Activated B cell treated with CpG ODN at 0.5 μM for 24 hours (primary cell): ENCODE measurements around the gene FAM110C. TPM values are rescaled to one million over a fixed set of nuclear protein-coding genes. Genes with fewer than 3 reads are reported as not detected.

Experiments used
- ATAC-seq: fragments of 200-7000 bp; cut with Tn5 transposase; one replicate; pipeline ENCODE4 v1.10.0; 2021; ENCODE audit warnings: low read depth, mild to moderate bottlenecking, moderate library complexity
- CTCF ChIA-PET: fragments of 350-600 bp; sonication (Branson Sonifier 250); formaldehyde crosslinking; loops from one replicate; lab custom pipeline; 2021; ENCODE audit warnings: antibody characterized with exemption; lab: Charles Lee
- POLR2A ChIA-PET: fragments of 350-600 bp; sonication (Branson Sonifier 250); formaldehyde crosslinking; loops from one replicate; lab custom pipeline; 2021; ENCODE audit warnings: antibody characterized with exemption; lab: Charles Lee
- DNase-seq: peaks from one replicate; pipeline ENCODE4 v3.0.0; 2022
- H3K27ac Mint-ChIP-seq: one replicate; pipeline ENCODE4 v1.8.0; 2020; ENCODE audit warnings: mixed read lengths
- H3K27me3 Mint-ChIP-seq: one replicate; pipeline ENCODE4 v1.8.0; 2021; ENCODE audit warnings: mixed read lengths
- H3K36me3 Mint-ChIP-seq: one replicate; pipeline ENCODE4 v1.8.0; 2021; ENCODE audit warnings: low read depth, mixed read lengths
- H3K4me1 Mint-ChIP-seq: one replicate; pipeline ENCODE4 v1.8.0; 2021; ENCODE audit warnings: mixed read lengths
- H3K4me3 Mint-ChIP-seq: one replicate; pipeline ENCODE4 v1.8.0; 2020; ENCODE audit warnings: mild to moderate bottlenecking, mixed read lengths
- H3K9me3 Mint-ChIP-seq: one replicate; pipeline ENCODE4 v1.8.0; 2020; ENCODE audit warnings: mixed read lengths
- intact Hi-C: fragments of 100-400 bp; cut with micrococcal nuclease; formaldehyde crosslinking; loops from one replicate; pipeline ENCODE4 v1.15.1; 2024
- total RNA-seq: library from RNA; stranded (reverse); gene quantifications from 2 replicates; pipeline ENCODE4 v1.2.3, GENCODE V29; 2022
- TF ChIP-seq, protein P1 (sequence below): fragments of 200-600 bp; IDR thresholded peaks from one replicate; pipeline ENCODE4 v1.8.0; 2022; ENCODE audit warnings: antibody characterized with exemption, mild to moderate bottlenecking

Gene FAM110C, protein sequence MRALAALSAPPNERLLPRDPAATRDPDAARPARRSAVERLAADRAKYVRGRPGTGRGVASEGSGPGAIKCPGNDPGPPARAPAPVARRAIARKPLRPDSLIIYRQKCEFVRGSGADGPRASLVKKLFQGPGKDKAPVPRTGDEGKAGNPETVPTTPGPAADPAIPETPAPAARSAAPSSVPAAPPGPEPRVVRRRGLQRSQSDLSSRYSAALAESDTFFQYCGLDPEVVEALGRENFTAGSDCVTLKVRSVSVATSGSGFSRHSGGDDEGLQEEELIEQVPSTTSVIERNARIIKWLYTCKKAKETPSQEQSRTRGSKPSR
- 0.18 TPM in 1 of 2 replicates, not detected in the other for total RNA-seq

DNA sequence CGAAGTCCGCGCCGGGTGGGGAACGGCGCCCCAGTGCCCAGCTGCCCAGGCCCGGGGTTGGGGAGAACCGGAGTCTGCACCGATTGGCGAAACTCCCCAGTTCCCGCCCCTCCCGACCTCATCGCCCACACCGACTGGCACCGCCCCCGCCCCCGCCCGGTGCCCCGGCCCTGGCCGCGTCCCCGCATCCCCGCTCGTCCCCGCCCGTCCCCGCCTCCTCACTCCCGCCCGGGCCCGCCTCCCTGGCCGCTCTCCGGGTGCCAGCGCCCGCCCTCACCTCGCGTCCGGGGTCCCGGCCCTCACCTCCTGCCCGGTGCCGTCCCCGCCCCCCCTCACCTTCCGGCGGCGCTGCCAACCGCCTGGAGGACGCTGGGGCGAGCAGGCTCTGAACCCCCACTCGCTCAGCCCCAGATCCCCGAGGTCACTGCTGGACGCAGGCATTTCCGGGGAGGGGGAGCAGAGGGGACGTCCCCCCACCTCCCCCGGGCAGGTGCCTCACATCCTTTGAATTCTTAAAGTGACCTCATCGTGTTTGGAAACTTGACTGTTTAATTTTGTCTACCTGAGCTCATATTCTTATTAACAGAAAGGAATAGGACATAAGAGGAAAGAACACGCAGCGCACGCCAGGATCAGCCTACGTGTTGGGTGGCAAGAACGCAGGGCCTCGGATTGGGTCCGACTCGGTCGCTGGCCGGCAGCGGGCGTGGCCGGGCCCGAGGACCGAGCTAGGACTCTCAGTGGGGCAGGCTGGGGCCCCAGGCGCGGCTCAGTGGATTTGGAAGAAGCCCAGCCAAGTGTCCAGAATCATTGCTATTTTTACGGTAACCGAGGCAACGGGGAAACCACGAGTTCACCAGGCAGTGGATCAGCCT, at the start of gene FAM110C:
Gene FAM110C, minus strand, starts transcription at position 35 of the 875 bp plus-strand sequence. CDS start 120 bp downstream, outside the sequence.
- intact Hi-C loops = no loop called here
- peak within 1 kb of the TSS; percentile 75 for H3K4me3 Mint-ChIP-seq
- CTCF ChIA-PET = no interaction called here

DNA sequence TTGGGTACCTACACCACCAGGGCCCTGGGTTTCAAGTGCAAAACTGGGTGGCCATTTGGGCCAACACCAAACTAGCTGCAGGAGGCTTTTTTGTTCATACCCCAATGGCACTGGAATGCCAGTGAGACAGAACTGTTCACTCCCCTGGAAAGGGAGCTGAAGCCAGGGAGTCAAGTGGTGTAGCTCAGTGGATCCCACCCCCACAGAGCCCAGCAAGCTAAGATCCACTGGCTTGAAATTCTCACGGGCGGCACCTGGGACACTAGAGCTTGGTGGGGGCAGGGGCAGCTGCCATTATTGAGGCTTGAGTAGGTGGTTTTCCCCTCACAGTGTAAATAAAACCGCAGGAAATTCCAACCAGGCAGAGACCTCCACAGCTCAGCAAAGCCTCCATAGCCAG, 46.0 kb upstream of the FAM110C start:
- ChIA-PET POLR2A (no interaction called here), CTCF (no interaction called here)
- no peak overlapping the region for H3K4me3 Mint-ChIP-seq
- intact Hi-C loops = no loop called here
- H3K9me3 Mint-ChIP-seq = peaks cover 5% of the 10 kb centered on the region
- H3K36me3 Mint-ChIP-seq = no peaks in the 10 kb centered on the region
- no peak overlapping the region for H3K27ac Mint-ChIP-seq
- no peak for ATAC-seq
- TF ChIP-seq, protein P1, sequence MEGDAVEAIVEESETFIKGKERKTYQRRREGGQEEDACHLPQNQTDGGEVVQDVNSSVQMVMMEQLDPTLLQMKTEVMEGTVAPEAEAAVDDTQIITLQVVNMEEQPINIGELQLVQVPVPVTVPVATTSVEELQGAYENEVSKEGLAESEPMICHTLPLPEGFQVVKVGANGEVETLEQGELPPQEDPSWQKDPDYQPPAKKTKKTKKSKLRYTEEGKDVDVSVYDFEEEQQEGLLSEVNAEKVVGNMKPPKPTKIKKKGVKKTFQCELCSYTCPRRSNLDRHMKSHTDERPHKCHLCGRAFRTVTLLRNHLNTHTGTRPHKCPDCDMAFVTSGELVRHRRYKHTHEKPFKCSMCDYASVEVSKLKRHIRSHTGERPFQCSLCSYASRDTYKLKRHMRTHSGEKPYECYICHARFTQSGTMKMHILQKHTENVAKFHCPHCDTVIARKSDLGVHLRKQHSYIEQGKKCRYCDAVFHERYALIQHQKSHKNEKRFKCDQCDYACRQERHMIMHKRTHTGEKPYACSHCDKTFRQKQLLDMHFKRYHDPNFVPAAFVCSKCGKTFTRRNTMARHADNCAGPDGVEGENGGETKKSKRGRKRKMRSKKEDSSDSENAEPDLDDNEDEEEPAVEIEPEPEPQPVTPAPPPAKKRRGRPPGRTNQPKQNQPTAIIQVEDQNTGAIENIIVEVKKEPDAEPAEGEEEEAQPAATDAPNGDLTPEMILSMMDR = no peak
- DNase-seq = no peak
- peaks cover 13% of the 10 kb centered on the region for H3K27me3 Mint-ChIP-seq
- no peaks in the 10 kb centered on the region for H3K4me1 Mint-ChIP-seq

More for the DNA sequence above, at the start of gene FAM110C:
- Mint-ChIP-seq H3K9me3 (peaks cover 2% of the 10 kb centered on the region), H3K27ac (no peak within 1 kb of the TSS), H3K4me1 (peaks cover 11% of the 10 kb centered on the region), H3K36me3 (no peaks in the 10 kb centered on the region), H3K27me3 (peaks cover 52% of the 10 kb centered on the region)
- POLR2A ChIA-PET = no interaction called here
- DNase-seq (peak; percentile 16), ATAC-seq (no peak)
- TF ChIP-seq, protein P1 = no peak

DNA sequence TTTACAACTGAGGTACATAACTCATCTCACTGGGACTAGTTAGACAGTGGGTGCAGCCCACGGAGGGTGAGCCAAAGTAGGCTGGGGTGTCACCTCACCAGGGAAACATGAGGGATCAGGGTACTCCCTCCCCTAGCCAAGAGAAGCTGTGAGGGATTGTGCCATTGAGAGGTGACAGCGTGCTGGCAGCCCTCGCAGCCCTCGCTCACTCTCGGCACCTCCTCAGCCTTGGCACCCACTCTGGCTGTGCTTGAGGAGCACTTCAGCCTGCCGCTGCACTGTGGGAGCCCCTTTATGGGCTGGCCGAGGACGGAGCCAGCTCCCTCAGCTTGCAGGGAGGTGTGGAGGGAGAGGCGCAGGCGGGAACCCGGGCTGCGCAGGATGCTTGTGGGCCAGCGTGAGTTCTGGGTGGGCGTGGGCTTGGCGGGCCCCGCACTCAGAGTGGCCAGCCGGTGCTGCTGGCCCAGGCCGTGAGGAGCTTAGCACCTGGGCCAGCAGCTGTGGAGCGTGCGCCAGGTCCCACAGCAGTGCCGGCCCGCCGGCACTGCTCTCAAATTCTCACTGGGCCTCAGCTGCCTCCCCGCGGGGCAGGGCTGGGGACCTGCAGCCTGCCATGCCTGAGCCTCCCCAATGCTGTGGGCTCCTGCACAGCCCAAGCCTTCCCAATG, 44.5 kb upstream of the FAM110C start:
- DNase-seq = no peak
- Mint-ChIP-seq H3K4me1 (no peaks in the 10 kb centered on the region), H3K9me3 (peaks cover under 1% of the 10 kb centered on the region), H3K4me3 (no peak overlapping the region), H3K27ac (no peak overlapping the region), H3K36me3 (no peaks in the 10 kb centered on the region), H3K27me3 (peaks cover 11% of the 10 kb centered on the region)
- intact Hi-C loops = no loop called here
- POLR2A ChIA-PET = no interaction called here
- TF ChIP-seq, protein P1 = no peak
- CTCF ChIA-PET = no interaction called here
- ATAC-seq = no peak

DNA sequence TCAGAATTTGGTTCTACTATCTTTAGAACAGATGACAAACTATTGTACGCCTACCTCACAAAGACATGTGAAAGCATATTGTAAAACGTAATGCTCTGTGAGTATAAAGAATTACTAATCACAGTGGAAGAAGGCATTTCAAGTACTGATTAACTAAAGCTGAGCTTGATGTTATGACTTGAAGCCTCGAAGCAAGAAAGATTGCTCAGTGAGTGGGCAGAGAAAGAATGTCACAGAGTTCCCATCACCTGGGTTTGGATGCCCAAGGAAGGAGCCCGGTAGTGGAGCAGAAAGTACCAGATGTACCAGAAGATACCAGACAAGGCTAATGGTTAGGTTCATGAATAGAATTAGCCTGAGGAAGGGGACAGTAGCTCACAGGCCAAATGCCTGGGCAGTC, 39.5 kb upstream of the FAM110C start:
- peaks cover 11% of the 10 kb centered on the region for H3K27me3 Mint-ChIP-seq
- ATAC-seq = no peak

More for the DNA sequence above, 39.5 kb upstream of the FAM110C start:
- DNase-seq = no peak
- POLR2A ChIA-PET = no interaction called here
- H3K9me3 Mint-ChIP-seq = no peaks in the 10 kb centered on the region
- TF ChIP-seq, protein P1 = no peak
- no peaks in the 10 kb centered on the region for H3K36me3 Mint-ChIP-seq
- no peak overlapping the region for H3K27ac Mint-ChIP-seq
- H3K4me3 Mint-ChIP-seq = no peak overlapping the region
- CTCF ChIA-PET = no interaction called here
- intact Hi-C loops = no loop called here
- H3K4me1 Mint-ChIP-seq = no peaks in the 10 kb centered on the region
